ENCODE results near the gene CCT6A. TPM values are rescaled to one million over a fixed set of nuclear protein-coding genes. Genes with fewer than 3 reads are reported as not detected.
A peak's percentile ranks its signal among the peaks of the same experiment; 100 is the strongest.

CCT6A gene
- total and polyA plus RNA-seq, 9 of the 15 experiments (the other 6 are each of a cell fraction or from before 2014, with no cell fraction given) = 244 to 708 (median 387) TPM

- TF ChIP-seq UBTF (IDR thresholded peaks at IDR 0.05; ENCODE audit: borderline replicate concordance in 1 of 2, low read depth in 2 of 2, low read length in 2 of 2) (peak in 1 of 2 experiments; percentile 86; a peak in 1 of 4 replicates), BDP1 (IDR thresholded peaks at IDR 0.05; ENCODE audit: insufficient read depth, insufficient read length) (no peak), ZNF165 (CRISPR knock-in tag; IDR thresholded peaks at IDR 0.05; ENCODE audit: borderline replicate concordance) (no peak), ZKSCAN1 (IDR thresholded peaks at IDR 0.05; ENCODE audit: low read depth, low read length) (peak; percentile 54; the same call in 1 of the 2 replicates), SAFB (IDR thresholded peaks at IDR 0.05; ENCODE audit: borderline replicate concordance, low read depth, low read length) (no peak), DIDO1 (tag; IDR thresholded peaks at IDR 0.05; ENCODE audit: low read depth) (no peak), SP2 (IDR thresholded peaks at IDR 0.05; ENCODE audit: extremely low read depth, low read depth, low read length, poor library complexity, severe bottlenecking) (no peak), MCM3 (IDR thresholded peaks at IDR 0.05) (no peak), ZNF766 (CRISPR knock-in tag; conservative IDR thresholded peaks at IDR 0.05) (no peak), RBM39 (optimal IDR thresholded peaks at IDR 0.05; ENCODE audit: low read depth, low read length) (no peak), ARID2 (IDR thresholded peaks at IDR 0.05) (no peak), THAP12 (CRISPR knock-in tag; IDR thresholded peaks at IDR 0.05) (peak; percentile 96), RFX1 (IDR thresholded peaks at IDR 0.05) (no peak), POLR3G (IDR thresholded peaks at IDR 0.05; ENCODE audit: extremely low read depth, insufficient read length, insufficient replicate concordance) (no peak), YY1 (IDR thresholded peaks at IDR 0.05; ENCODE audit: borderline replicate concordance in 1 of 3, control insufficient read depth in 1 of 3, extremely low read depth in 1 of 3, insufficient read depth in 3 of 3, insufficient read length in 1 of 3, insufficient replicate concordance in 2 of 3, low read depth in 1 of 3, low read length in 2 of 3) (peak in 2 of 3 experiments; percentile 72 to 79), POLR2H (tag; IDR thresholded peaks at IDR 0.05; ENCODE audit: low read depth) (peak; percentile 77), ZNF668 (CRISPR knock-in tag; IDR thresholded peaks at IDR 0.05) (peak; percentile 13; the same call in 1 of the 2 replicates), SMC3 (conservative IDR thresholded peaks at IDR 0.05; ENCODE audit: insufficient read depth, low read depth, low read length) (no peak), CBFB (CRISPR knock-in tag; IDR thresholded peaks at IDR 0.05) (0 out of 2 replicates have a peak, but pooled peaks have one; percentile 48)
- TF ChIP-seq, protein P1, sequence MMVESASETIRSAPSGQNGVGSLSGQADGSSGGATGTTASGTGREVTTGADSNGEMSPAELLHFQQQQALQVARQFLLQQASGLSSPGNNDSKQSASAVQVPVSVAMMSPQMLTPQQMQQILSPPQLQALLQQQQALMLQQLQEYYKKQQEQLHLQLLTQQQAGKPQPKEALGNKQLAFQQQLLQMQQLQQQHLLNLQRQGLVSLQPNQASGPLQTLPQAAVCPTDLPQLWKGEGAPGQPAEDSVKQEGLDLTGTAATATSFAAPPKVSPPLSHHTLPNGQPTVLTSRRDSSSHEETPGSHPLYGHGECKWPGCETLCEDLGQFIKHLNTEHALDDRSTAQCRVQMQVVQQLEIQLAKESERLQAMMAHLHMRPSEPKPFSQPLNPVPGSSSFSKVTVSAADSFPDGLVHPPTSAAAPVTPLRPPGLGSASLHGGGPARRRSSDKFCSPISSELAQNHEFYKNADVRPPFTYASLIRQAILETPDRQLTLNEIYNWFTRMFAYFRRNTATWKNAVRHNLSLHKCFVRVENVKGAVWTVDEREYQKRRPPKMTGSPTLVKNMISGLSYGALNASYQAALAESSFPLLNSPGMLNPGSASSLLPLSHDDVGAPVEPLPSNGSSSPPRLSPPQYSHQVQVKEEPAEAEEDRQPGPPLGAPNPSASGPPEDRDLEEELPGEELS (CRISPR knock-in tag; IDR thresholded peaks at IDR 0.05; ENCODE audit: borderline replicate concordance) = no peak
Observed at GRCh38 chr7:56063882-56064625, 12.5 kb downstream of the CCT6A start, which contains the start of gene SUMF2 (continued).
